Activated CD4-positive, alpha-beta T cell treated with anti-CD3 and anti-CD28 coated beads, Interleukin-2, Interleukin-4, amounts not matched to agents 100 ng/mL and 50 ng/mL, durations not matched to agents 16 hours and 8 hours (primary cell): ENCODE results near the gene PSMG4.

Source experiments
- DNase-seq: peaks from one replicate; pipeline ENCODE4 v3.0.0-alpha.2; 2020; ENCODE audit warnings: low spot score

The PSMG4 gene

GRCh38 chr6:3276174-3277167 lies 17.7 kb downstream of the PSMG4 start:
- no peak for DNase-seq

GRCh38 chr6:3277251-3277650 lies 18.5 kb downstream of the PSMG4 start:
- no peak for DNase-seq

- no peak for DNase-seq
Observed at GRCh38 chr6:3277851-3278416, 19.2 kb downstream of the PSMG4 start.

GRCh38 chr6:3278691-3279090 lies 19.9 kb downstream of the PSMG4 start:
- no peak for DNase-seq

GRCh38 chr6:3280091-3280490 lies 21.3 kb downstream of the PSMG4 start:
- DNase-seq, result no peak

GRCh38 chr6:3280866-3281465 lies 22.2 kb downstream of the PSMG4 start:
- DNase-seq, result no peak

GRCh38 chr6:3281631-3282475 lies 23.1 kb downstream of the PSMG4 start:
- DNase-seq, result no peak

- no peak for DNase-seq
Observed at GRCh38 chr6:3282476-3283236, 23.9 kb downstream of the PSMG4 start.

- no peak for DNase-seq
Observed at GRCh38 chr6:3283241-3283640, 24.5 kb downstream of the PSMG4 start.

- DNase-seq, result no peak
Observed at GRCh38 chr6:3283641-3284435, 25.1 kb downstream of the PSMG4 start.

GRCh38 chr6:3284436-3284876 lies 25.7 kb downstream of the PSMG4 start:
- no peak for DNase-seq

- DNase-seq, result no peak
Observed at GRCh38 chr6:3285049-3285639, 26.4 kb downstream of the PSMG4 start.

- no peak for DNase-seq
Observed at GRCh38 chr6:3285732-3286131, 27.0 kb downstream of the PSMG4 start.

GRCh38 chr6:3286641-3287171 lies 28.0 kb downstream of the PSMG4 start:
- DNase-seq, result no peak

GRCh38 chr6:3287308-3287707 lies 28.6 kb downstream of the PSMG4 start:
- DNase-seq, result no peak

- DNase-seq, result no peak
Observed at GRCh38 chr6:3287976-3288707, 29.4 kb downstream of the PSMG4 start.

- no peak for DNase-seq
Observed at GRCh38 chr6:3288711-3289663, 30.2 kb downstream of the PSMG4 start.

- DNase-seq, result no peak
Observed at GRCh38 chr6:3289664-3290055, 30.9 kb downstream of the PSMG4 start.
